Measurements from ENCODE around the gene NCL. TPM values are rescaled to one million over a fixed set of nuclear protein-coding genes. Genes with fewer than 3 reads are reported as not detected.
"Not testable (repeated sequence)": the region's sequence is repeated elsewhere in the genome, so short reads cannot be mapped to it uniquely, and the experiment has no call there.

Gene NCL
- total RNA-seq, 1 donor from 2014 or later, result 298 TPM

- DNase-seq (ENCODE audit: low spot score), result no peak
- H3K9me3 Mint-ChIP-seq (ENCODE audit: low read depth), result peaks cover 4% of the 10 kb centered on the region
- peaks cover 29% of the 10 kb centered on the region for H3K4me1 Mint-ChIP-seq (ENCODE audit: low read depth)
- peak overlapping the region; percentile 63 for H3K4me3 Mint-ChIP-seq (ENCODE audit: unreplicated experiment)
- H3K27ac Mint-ChIP-seq (ENCODE audit: unreplicated experiment), result no peak overlapping the region
- peaks cover 1% of the 10 kb centered on the region for H3K36me3 Mint-ChIP-seq (ENCODE audit: low read depth)
- no peak for TF ChIP-seq CTCF (IDR thresholded peaks at IDR 0.05)
- no peaks in the 10 kb centered on the region for H3K27me3 Mint-ChIP-seq (ENCODE audit: low read depth)
These were observed 53.0 kb downstream of the NCL start for GRCh38 chr2:231411237-231411636.

- Mint-ChIP-seq H3K27ac (ENCODE audit: unreplicated experiment) (no peak overlapping the region), H3K4me1 (ENCODE audit: low read depth) (peaks cover 37% of the 10 kb centered on the region), H3K4me3 (ENCODE audit: unreplicated experiment) (no peak overlapping the region), H3K27me3 (ENCODE audit: low read depth) (no peaks in the 10 kb centered on the region), H3K9me3 (ENCODE audit: low read depth) (peaks cover 4% of the 10 kb centered on the region), H3K36me3 (ENCODE audit: low read depth) (peaks cover 1% of the 10 kb centered on the region)
- peak; percentile 69 for TF ChIP-seq CTCF (IDR thresholded peaks at IDR 0.05)
- DNase-seq (ENCODE audit: low spot score), result no peak
These were observed 53.8 kb downstream of the NCL start for GRCh38 chr2:231410293-231411004.

- TF ChIP-seq CTCF (IDR thresholded peaks at IDR 0.05), result no peak
- Mint-ChIP-seq H3K9me3 (ENCODE audit: low read depth) (peaks cover 4% of the 10 kb centered on the region), H3K36me3 (ENCODE audit: low read depth) (peaks cover 1% of the 10 kb centered on the region), H3K4me1 (ENCODE audit: low read depth) (peaks cover 32% of the 10 kb centered on the region), H3K4me3 (ENCODE audit: unreplicated experiment) (no peak overlapping the region), H3K27ac (ENCODE audit: unreplicated experiment) (no peak overlapping the region), H3K27me3 (ENCODE audit: low read depth) (no peaks in the 10 kb centered on the region)
- peak; percentile 51 for DNase-seq (ENCODE audit: low spot score)
These were observed 54.5 kb downstream of the NCL start for GRCh38 chr2:231409776-231410175.

GRCh38 chr2:231408304-231408703 is 56.0 kb downstream of the NCL start:
- not testable (repeated sequence) for H3K36me3 Mint-ChIP-seq (ENCODE audit: low read depth); H3K9me3 Mint-ChIP-seq (ENCODE audit: low read depth); DNase-seq (ENCODE audit: low spot score); H3K27me3 Mint-ChIP-seq (ENCODE audit: low read depth); H3K4me3 Mint-ChIP-seq (ENCODE audit: unreplicated experiment)
- peak overlapping the region; percentile 41 for H3K27ac Mint-ChIP-seq (ENCODE audit: unreplicated experiment)
- H3K4me1 Mint-ChIP-seq (ENCODE audit: low read depth), result peaks cover 35% of the 10 kb centered on the region

GRCh38 chr2:231407686-231408085 is 56.6 kb downstream of the NCL start:
- H3K27me3 Mint-ChIP-seq (ENCODE audit: low read depth); H3K9me3 Mint-ChIP-seq (ENCODE audit: low read depth); H3K36me3 Mint-ChIP-seq (ENCODE audit: low read depth); H3K4me3 Mint-ChIP-seq (ENCODE audit: unreplicated experiment); H3K27ac Mint-ChIP-seq (ENCODE audit: unreplicated experiment); DNase-seq (ENCODE audit: low spot score): not testable (repeated sequence)
- peaks cover 40% of the 10 kb centered on the region for H3K4me1 Mint-ChIP-seq (ENCODE audit: low read depth)

- not testable (repeated sequence) for H3K4me3 Mint-ChIP-seq (ENCODE audit: unreplicated experiment); DNase-seq (ENCODE audit: low spot score); H3K27me3 Mint-ChIP-seq (ENCODE audit: low read depth); H3K36me3 Mint-ChIP-seq (ENCODE audit: low read depth); H3K9me3 Mint-ChIP-seq (ENCODE audit: low read depth)
- peak; percentile 82 for TF ChIP-seq CTCF (IDR thresholded peaks at IDR 0.05)
- peaks cover 30% of the 10 kb centered on the region for H3K4me1 Mint-ChIP-seq (ENCODE audit: low read depth)
- peak overlapping the region; percentile 57 for H3K27ac Mint-ChIP-seq (ENCODE audit: unreplicated experiment)
These were observed 58.5 kb downstream of the NCL start for GRCh38 chr2:231405601-231406367.

- not testable (repeated sequence) for H3K4me3 Mint-ChIP-seq (ENCODE audit: unreplicated experiment); H3K27me3 Mint-ChIP-seq (ENCODE audit: low read depth); H3K27ac Mint-ChIP-seq (ENCODE audit: unreplicated experiment); H3K9me3 Mint-ChIP-seq (ENCODE audit: low read depth); DNase-seq (ENCODE audit: low spot score); H3K36me3 Mint-ChIP-seq (ENCODE audit: low read depth)
- H3K4me1 Mint-ChIP-seq (ENCODE audit: low read depth), result peaks cover 40% of the 10 kb centered on the region
These were observed 60.1 kb downstream of the NCL start for GRCh38 chr2:231404183-231404578.

All from chondrocyte (in vitro differentiated cells).